NCI-H187 (cell line): ENCODE measurements around the gene TWNK.
"Not testable (repeated sequence)": the region's sequence is repeated elsewhere in the genome, so short reads cannot be mapped to it uniquely, and the experiment has no call there.

ENCODE experiments used
- DNase-seq, 2 experiments: peaks; one replicate each; lab custom pipeline; 2025; lab: John Stamatoyannopoulos, UW

TWNK gene

DNA sequence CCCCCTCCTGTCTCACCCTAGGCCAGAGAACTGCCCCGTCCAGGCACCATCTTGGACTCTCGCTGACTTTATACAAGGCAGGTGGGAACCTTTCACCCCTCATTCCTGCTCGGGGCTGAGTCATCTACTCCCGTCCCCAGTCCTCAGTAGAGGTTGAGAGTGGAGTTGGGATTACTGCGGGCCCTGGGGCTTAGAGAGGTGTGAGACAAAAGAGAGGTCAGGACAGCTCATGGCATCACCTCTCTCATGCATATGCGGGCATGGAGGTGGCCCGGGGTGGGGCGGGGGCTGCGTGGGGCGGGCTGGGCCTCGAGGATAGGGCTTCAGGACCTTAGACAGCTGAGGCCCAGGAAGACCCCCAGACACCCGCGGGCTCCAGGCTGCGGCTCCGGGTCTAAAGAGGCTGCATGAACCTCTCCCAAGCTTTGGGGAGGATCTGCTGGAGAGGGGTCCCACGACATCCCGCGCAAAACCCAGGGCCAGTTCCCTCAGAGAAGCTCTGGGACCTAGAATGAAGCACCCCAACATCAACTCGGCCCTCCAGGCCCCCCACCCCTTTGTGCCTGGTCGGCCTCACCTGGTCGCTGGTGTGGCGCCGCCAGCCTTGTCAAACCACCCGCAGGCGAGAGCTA is 43.3 kb downstream of the TWNK start:
- DNase-seq, result no peak

- DNase-seq, result peak; percentile 77 to 86
Measured at GRCh38 chr10:101031128-101031795, 43.9 kb downstream of the TWNK start, which contains the start of the genes PDZD7 and SFXN3. PDZD7 (minus strand) TSS chr10:101031129; CDS start chr10:101030219, 910 bp downstream. SFXN3 (plus strand) TSS chr10:101031234; CDS start chr10:101034695, 3,461 bp downstream.

DNA sequence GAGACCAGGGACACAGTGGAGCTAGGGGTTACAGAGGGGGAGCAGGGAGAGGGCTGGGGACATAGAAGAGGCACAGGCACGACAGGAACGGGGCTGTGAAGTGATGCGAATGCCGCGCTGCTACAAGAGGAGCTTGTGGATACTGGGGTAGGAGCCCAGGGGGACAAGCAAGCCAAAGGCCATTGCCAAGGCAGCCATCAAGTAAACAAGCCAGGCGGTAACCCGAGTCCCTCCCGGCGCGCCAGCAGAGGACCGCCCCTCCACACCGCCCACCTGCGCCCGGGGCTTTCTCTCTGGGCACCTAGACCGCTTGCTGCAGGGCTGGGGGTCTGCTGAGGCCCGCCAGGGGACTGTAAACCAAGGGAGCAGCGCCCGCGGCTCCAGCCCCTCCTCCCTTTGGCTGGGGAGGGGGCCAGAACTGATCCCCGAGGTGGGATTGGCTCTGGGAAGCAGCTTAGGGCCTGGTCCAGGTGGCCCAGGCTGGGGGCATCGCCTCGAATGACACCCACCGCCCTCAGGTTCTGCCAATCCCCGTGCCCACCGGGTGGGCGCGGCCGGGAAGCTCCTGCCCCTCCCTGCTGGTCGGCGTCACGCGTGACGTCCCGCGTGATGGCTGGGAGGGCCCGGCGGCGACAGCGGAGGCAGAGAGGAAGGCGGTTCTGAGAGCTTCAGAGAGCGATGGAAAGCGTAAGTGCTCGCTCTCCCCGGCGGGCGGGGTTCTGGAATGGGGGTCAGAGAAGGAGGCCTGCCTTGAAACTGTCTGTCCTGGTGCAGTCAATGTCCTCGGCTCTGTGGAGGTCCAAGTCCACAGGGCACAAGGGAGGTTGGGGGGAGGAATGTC is 44.7 kb downstream of the TWNK start:
- DNase-seq, result peak; percentile 12 to 18

DNA sequence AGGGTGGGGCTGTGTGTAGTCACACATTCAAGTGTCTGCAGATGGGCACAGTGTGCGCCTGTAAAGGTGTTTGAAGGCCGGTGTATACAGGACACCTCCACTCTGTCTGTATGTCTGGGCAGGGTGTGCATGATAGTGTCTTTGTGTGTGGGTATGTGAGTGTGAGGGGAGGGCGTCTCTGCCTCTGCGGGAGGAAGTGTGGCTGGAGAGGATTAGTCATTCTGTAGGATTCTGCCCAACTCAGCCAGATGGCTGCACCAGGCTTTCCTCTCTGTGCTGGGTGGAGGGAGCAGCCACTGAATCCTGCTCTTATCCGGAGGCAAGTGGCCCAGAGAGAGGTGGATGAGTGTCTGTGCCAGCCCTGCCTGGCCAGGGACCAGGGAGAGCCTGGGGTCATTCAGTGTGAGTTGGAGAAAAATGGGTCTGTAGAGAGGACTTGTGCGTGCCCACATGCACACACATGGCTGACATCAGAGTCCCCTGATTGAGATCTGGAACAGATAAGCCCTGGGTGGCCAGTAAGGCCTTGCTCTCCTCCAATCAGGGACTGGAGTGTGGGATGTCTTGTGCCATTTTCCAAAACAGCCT is 45.4 kb downstream of the TWNK start:
- no peak for DNase-seq

DNA sequence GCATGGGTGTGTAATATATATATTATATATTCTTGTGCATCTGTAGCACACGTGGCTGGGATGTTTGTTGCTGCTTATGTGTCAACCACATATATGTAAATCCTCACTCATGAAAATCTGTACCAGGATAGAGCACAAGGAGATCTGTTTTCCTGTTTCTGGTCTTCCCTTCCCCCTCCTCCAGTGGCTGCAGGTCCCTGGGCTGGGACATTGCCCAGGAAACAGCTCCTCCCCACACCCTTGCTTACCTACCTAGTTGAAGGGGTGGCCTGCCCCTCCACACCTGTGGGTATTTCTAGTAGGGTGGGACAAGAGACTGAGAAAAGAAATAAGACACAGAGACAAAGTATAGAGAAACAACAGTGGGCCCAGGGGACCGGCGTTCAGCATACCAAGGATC is 45.9 kb downstream of the TWNK start:
- DNase-seq, result no peak

- DNase-seq, result not testable (repeated sequence)
Measured at GRCh38 chr10:101034404-101034803, 47.1 kb downstream of the TWNK start.

DNA sequence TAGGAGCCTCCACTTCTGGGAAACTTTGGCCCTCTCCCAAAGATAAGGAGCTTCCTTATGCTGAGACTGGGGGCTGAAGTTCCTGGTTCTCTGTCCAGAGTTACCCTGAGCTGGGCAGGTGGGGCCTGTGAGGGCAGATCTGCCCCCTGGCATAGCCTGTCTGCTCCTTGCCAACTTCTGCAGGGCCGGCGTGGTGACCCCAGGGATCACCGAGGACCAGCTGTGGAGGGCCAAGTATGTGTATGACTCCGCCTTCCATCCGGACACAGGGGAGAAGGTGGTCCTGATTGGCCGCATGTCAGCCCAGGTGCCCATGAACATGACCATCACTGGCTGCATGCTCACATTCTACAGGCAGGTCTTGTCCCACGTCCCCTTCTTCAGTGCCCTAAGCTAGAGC is 48.0 kb downstream of the TWNK start:
- DNase-seq, result no peak

- DNase-seq, result no peak
Measured at GRCh38 chr10:101035916-101036702, 48.8 kb downstream of the TWNK start.

GRCh38 chr10:101036726-101037125 is 49.4 kb downstream of the TWNK start:
- DNase-seq, result no peak

- no peak for DNase-seq
Measured at GRCh38 chr10:101038484-101038883, 51.1 kb downstream of the TWNK start.

DNA sequence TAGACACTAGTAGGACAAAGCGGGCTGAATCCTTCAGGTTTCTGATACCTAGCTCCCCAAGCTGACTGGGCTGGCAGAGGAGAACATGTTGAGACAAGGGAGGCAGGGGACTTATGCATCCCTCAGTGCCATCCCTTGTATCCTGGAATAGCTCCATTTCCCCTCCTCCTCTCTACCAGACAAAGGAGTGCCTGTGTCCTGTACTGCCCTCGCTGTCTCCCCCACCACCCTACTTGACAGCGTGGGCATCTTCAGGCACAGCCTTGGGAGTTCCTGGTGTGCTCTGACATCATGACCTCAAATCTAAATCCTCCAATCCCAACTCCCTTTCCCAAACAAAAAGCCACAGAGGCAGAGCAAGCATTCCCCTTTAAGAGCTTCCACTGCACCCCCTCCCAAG is 52.7 kb downstream of the TWNK start:
- DNase-seq, result no peak

GRCh38 chr10:101040851-101041250 is 53.5 kb downstream of the TWNK start:
- no peak for DNase-seq

- DNase-seq, result peak; percentile 8 to 58
Measured at GRCh38 chr10:101041252-101041761, 54.0 kb downstream of the TWNK start.

DNA sequence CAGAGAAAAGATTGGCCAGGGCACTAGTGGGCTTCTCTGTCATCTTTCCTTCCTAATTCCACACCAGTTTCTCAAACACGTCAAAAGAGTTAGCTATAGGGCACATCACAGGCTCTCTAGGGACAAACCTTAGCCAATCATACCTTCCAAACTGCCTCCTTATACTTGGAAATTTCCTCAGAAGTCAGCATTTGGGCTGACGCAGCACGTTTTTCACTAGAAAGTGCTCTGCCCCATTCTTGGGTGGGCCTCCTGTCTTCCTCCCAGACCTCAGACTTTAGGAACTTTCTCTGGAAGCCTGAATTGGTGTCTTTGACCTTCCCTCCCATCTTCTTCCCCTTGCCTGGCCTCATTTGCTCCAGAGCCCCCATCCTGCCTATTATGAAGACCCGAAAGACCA is 54.8 kb downstream of the TWNK start:
- no peak for DNase-seq

GRCh38 chr10:101042667-101043362 is 55.5 kb downstream of the TWNK start:
- peak; percentile 84 to 85 for DNase-seq

DNA sequence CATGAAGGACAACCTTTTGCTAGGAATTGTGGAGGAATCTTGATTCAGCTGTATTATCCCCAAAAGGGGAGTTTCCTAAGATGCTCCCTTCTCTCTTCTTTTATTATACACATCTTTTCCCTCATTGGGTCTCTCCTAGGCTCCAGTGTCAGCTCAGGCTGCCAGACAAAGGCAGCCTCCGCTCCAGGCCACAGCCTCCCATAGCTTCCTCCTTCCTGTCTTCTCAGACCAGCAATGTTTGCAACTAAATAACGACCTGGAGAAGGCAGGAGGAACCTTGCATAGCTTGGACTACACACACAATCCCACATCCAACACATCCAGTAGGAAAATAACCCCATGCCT is 56.0 kb downstream of the TWNK start:
- no peak for DNase-seq
